IMR-90 (cell line): ENCODE measurements around the gene SPARCL1. TPM values are rescaled to one million over a fixed set of nuclear protein-coding genes. Genes with fewer than 3 reads are reported as not detected.

Experiments
- ATAC-seq: fragments of 200-7000 bp; cut with Tn5 transposase; 2 replicates; pipeline ENCODE4 v1.9.1; 2020; ENCODE audit warnings: low read depth, mild to moderate bottlenecking, moderate library complexity
- BruUV-seq: library from RNA; stranded (reverse); fragments of 400-500 nt; replicated peaks from 2 replicates; lab custom pipeline; 2021; lab: Mats Ljungman, UMichigan
- CTCF ChIA-PET: fragments of 300-600 bp; formaldehyde crosslinking; extraction: SDS; loops from one replicate; lab custom pipeline; 2021; ENCODE audit warnings: antibody characterized with exemption; lab: Yijun Ruan, JAX
- POLR2A ChIA-PET: fragments of 300-600 bp; sonication (Branson Sonifier 250); formaldehyde crosslinking; loops from one replicate; lab custom pipeline; 2022; ENCODE audit warnings: antibody characterized with exemption; ENCODE audit not compliant: unreplicated experiment; lab: Charles Lee
- DNase-seq: peaks from one replicate; pipeline ENCODE4 v3.0.0; 2013
- H2AFZ ChIP-seq: replicated peaks from 2 replicates; pipeline ENCODE3; 2013; ENCODE audit warnings: low read length, mild to moderate bottlenecking; ENCODE audit not compliant: poor library complexity
- H2AK5ac ChIP-seq: 2 replicates; pipeline ENCODE4 v1.6.1; 2013; ENCODE audit warnings: low read depth, low read length, inconsistent platforms
- H2AK9ac ChIP-seq: replicated peaks from 2 replicates; pipeline ENCODE3; 2013; ENCODE audit warnings: mild to moderate bottlenecking, low read depth, low read length, moderate library complexity; ENCODE audit not compliant: poor library complexity
- H2BK120ac ChIP-seq: 2 replicates; pipeline ENCODE4 v1.6.1; 2013; ENCODE audit warnings: low read depth, low read length, inconsistent platforms
- H2BK15ac ChIP-seq: 3 replicates; pipeline ENCODE4 v1.6.1; 2013; ENCODE audit warnings: low read depth, low read length, inconsistent platforms
- H2BK20ac ChIP-seq: 2 replicates; pipeline ENCODE4 v1.6.1; 2013; ENCODE audit warnings: low read depth, mild to moderate bottlenecking, inconsistent platforms, low read length, moderate library complexity
- H2BK5ac ChIP-seq: 2 replicates; pipeline ENCODE4 v1.6.1; 2013; ENCODE audit warnings: mild to moderate bottlenecking, low read depth, low read length, inconsistent platforms; ENCODE audit not compliant: poor library complexity, severe bottlenecking
- H3K14ac ChIP-seq: replicated peaks from 2 replicates; pipeline ENCODE4 v1.6.1; 2013; ENCODE audit warnings: low read depth, low read length, inconsistent platforms
- H3K18ac ChIP-seq: 2 replicates; pipeline ENCODE4 v1.6.1; 2013; ENCODE audit warnings: low read depth, low read length, control low read depth
- H3K23ac ChIP-seq: 2 replicates; pipeline ENCODE4 v1.6.1; 2013; ENCODE audit warnings: low read depth, low read length, inconsistent platforms
- H3K27ac ChIP-seq: 2 replicates; pipeline ENCODE4 v1.5.1; 2013; ENCODE audit warnings: mild to moderate bottlenecking, control low read depth, low read length; ENCODE audit not compliant: insufficient read depth
- H3K27me3 ChIP-seq: 2 replicates; pipeline ENCODE4 v1.6.1; 2013; ENCODE audit warnings: low read length; ENCODE audit not compliant: control insufficient read depth, insufficient read depth
- H3K36me3 ChIP-seq: 2 replicates; pipeline ENCODE4 v1.6.1; 2013; ENCODE audit warnings: low read length, mixed read lengths; ENCODE audit not compliant: control insufficient read depth, insufficient read depth
- H3K4ac ChIP-seq: 2 replicates; pipeline ENCODE4 v1.6.1; 2013; ENCODE audit warnings: low read depth, low read length, inconsistent platforms
- H3K4me1 ChIP-seq: 2 replicates; pipeline ENCODE4 v1.6.1; 2013; ENCODE audit warnings: low read length, mixed read lengths; ENCODE audit not compliant: control insufficient read depth, insufficient read depth
- H3K4me2 ChIP-seq: 2 replicates; pipeline ENCODE4 v1.6.1; 2013; ENCODE audit warnings: low read depth, mild to moderate bottlenecking, control low read depth, low read length, moderate library complexity
- H3K4me3 ChIP-seq: 2 replicates; pipeline ENCODE4 v1.5.1; 2013; ENCODE audit warnings: low read depth, mild to moderate bottlenecking, control low read depth, low read length, moderate library complexity; ENCODE audit not compliant: insufficient read depth
- H3K56ac ChIP-seq: 2 replicates; pipeline ENCODE4 v1.6.1; 2013; ENCODE audit warnings: low read length, inconsistent platforms; ENCODE audit not compliant: insufficient read depth; ENCODE audit errors: extremely low read depth
- H3K79me1 ChIP-seq, 2 experiments: 2 replicates each; pipeline ENCODE4 v1.6.1; 2013; ENCODE audit warnings: low read length in 2 of 2, inconsistent platforms in 1 of 2, low read depth in 1 of 2
- H3K9ac ChIP-seq: 2 replicates; pipeline ENCODE4 v1.6.1; 2013; ENCODE audit warnings: low read depth, low read length, control low read depth
- H3K9me1 ChIP-seq: 2 replicates; pipeline ENCODE4 v1.6.1; 2013; ENCODE audit warnings: low read length, inconsistent platforms; ENCODE audit not compliant: insufficient read depth
- H3K9me3 ChIP-seq: 2 replicates; pipeline ENCODE4 v1.6.1; 2013; ENCODE audit warnings: low read length; ENCODE audit not compliant: control insufficient read depth, insufficient read depth
- H4K20me1 ChIP-seq: 2 replicates; pipeline ENCODE4 v1.6.1; 2013; ENCODE audit warnings: low read length, inconsistent platforms; ENCODE audit not compliant: insufficient read depth
- H4K5ac ChIP-seq: 2 replicates; pipeline ENCODE4 v1.6.1; 2013; ENCODE audit warnings: mild to moderate bottlenecking, low read depth, low read length, control low read depth
- H4K8ac ChIP-seq, 2 experiments: 2 replicates each; pipeline ENCODE4 v1.6.1; 2013; ENCODE audit warnings: low read depth in 2 of 2, low read length in 2 of 2, control low read depth in 1 of 2, inconsistent platforms in 1 of 2
- H4K91ac ChIP-seq: 2 replicates; pipeline ENCODE4 v1.6.1; 2013; ENCODE audit warnings: low read depth, low read length, inconsistent platforms; ENCODE audit not compliant: insufficient read depth
- BHLHE40 ChIP-seq: fragments of 150-350 bp; IDR thresholded peaks from 2 replicates; pipeline ENCODE4 v1.6.1; 2016; ENCODE audit warnings: mild to moderate bottlenecking, low read depth, low read length
- CEBPB ChIP-seq: IDR thresholded peaks from 2 replicates; pipeline ENCODE4 v1.6.1; 2012; ENCODE audit warnings: low read depth, low read length, improper control_type of control experiment
- CHD1 ChIP-seq: IDR thresholded peaks from 2 replicates; pipeline ENCODE4 v1.6.1; 2012; ENCODE audit warnings: low read depth, low read length, improper control_type of control experiment
- ELK1 ChIP-seq: fragments of 150-350 bp; IDR thresholded peaks from 2 replicates; pipeline ENCODE4 v1.6.1; 2016; ENCODE audit warnings: low read depth, mild to moderate bottlenecking, low read length, moderate library complexity, borderline replicate concordance
- FOS ChIP-seq: fragments of 150-350 bp; IDR thresholded peaks from 2 replicates; pipeline ENCODE4 v1.6.1; 2016; ENCODE audit warnings: low read depth, low read length
- MAFK ChIP-seq: IDR thresholded peaks from 2 replicates; pipeline ENCODE4 v1.6.1; 2012; ENCODE audit warnings: low read depth, low read length, improper control_type of control experiment
- MAZ ChIP-seq: IDR thresholded peaks from 2 replicates; pipeline ENCODE4 v1.6.1; 2012; ENCODE audit warnings: low read depth, mild to moderate bottlenecking, low read length, improper control_type of control experiment, moderate library complexity, borderline replicate concordance
- MXI1 ChIP-seq: IDR thresholded peaks from 2 replicates; pipeline ENCODE4 v1.6.1; 2012; ENCODE audit warnings: low read depth, mild to moderate bottlenecking, low read length, moderate library complexity, borderline replicate concordance
- NFE2L2 ChIP-seq: fragments of 150-350 bp; IDR thresholded peaks from 2 replicates; pipeline ENCODE4 v1.6.1; 2016; ENCODE audit warnings: low read depth, mild to moderate bottlenecking, low read length
- POLR2A ChIP-seq: IDR thresholded peaks from 2 replicates; pipeline ENCODE4 v1.6.1; 2012; ENCODE audit warnings: mild to moderate bottlenecking, low read depth, low read length
- RAD21 ChIP-seq: IDR thresholded peaks from 2 replicates; pipeline ENCODE4 v1.6.1; 2012; ENCODE audit warnings: low read length, improper control_type of control experiment
- RCOR1 ChIP-seq: IDR thresholded peaks from 2 replicates; pipeline ENCODE4 v1.6.1; 2012; ENCODE audit warnings: mild to moderate bottlenecking, low read length, improper control_type of control experiment; ENCODE audit not compliant: insufficient replicate concordance
- RFX5 ChIP-seq: IDR thresholded peaks from 2 replicates; pipeline ENCODE4 v1.8.0; 2012; ENCODE audit warnings: low read depth, mild to moderate bottlenecking, low read length, moderate library complexity
- SMC3 ChIP-seq: fragments of 150-350 bp; IDR thresholded peaks from 2 replicates; pipeline ENCODE4 v1.6.1; 2016; ENCODE audit warnings: low read depth, mild to moderate bottlenecking, antibody characterized with exemption, low read length, moderate library complexity
- WGBS, 2 experiments: methylation state at CpG; one replicate each; pipeline versions ENCODE4 v1.1.5 to v1.1.7; 2013; ENCODE audit warnings: missing lambda C conversion rate in 2 of 2; ENCODE audit not compliant: insufficient read length in 1 of 2; ENCODE audit errors: extremely low coverage in 2 of 2; 5-methylcytosine and 5-hydroxymethylcytosine counted together
- dilution Hi-C: fragments of 300-500 bp; cut with HindIII; formaldehyde crosslinking; loops from one replicate; pipeline ENCODE4 v1.14.3; 2018; ENCODE audit warnings: low sequenced_read_pairs; ENCODE audit not compliant: unreplicated experiment
- in situ Hi-C: fragments of 300-500 bp; cut with MboI; formaldehyde crosslinking; loops from 3 replicates; pipeline ENCODE4 v1.14.3; 2019; ENCODE audit warnings: low sequenced_read_pairs, inconsistent platforms, mixed read lengths
- intact Hi-C: fragments of 100-400 bp; cut with micrococcal nuclease; formaldehyde crosslinking; loops from 2 replicates; pipeline ENCODE4 v1.10.0; 2022
- polyA plus RNA-seq, 3 experiments: library from polyadenylated mRNA; depleted of rRNA; stranded (reverse); fragments of >200 nt; gene quantifications; 2 replicates each; pipeline ENCODE4 v1.2.3, GENCODE V29; 2012; ENCODE audit warnings: low replicate concordance in 1 of 3
- total RNA-seq: library from RNA; depleted of rRNA; stranded (reverse); fragments of >200 nt; gene quantifications from 2 replicates; pipeline ENCODE4 v1.2.3, GENCODE V29; 2012
- TF ChIP-seq, protein P1 (sequence below): fragments of 150-350 bp; IDR thresholded peaks from 2 replicates; pipeline ENCODE4 v1.6.1; 2017; ENCODE audit warnings: mild to moderate bottlenecking, antibody characterized with exemption, low read length, low read depth
- TF ChIP-seq, protein P2 (sequence below): conservative IDR thresholded peaks from 2 replicates; pipeline ENCODE4 v1.5.1; 2012; ENCODE audit warnings: mild to moderate bottlenecking, low read depth, low read length, improper control_type of control experiment

SPARCL1 gene
- total and polyA plus RNA-seq, 2 of the 4 experiments (the other 2 are of a cell fraction), result not detected

DNA sequence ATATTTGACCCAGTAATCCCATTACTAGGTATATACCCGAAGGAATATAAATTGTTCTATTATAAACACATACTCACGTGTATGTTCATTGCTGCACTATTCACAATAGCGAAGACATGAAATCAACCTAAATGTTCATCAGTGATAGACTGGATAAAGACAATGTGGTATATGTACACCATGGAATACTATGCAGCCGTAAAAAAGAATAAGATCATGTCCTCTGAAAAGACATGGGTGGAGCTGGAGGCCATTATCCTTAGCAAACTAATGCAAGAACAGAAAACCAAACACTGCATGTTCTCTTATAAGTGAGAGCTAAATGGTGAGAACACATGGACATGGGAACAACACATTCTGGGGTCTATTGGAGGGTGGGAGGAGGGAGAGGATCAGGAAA, 70.3 kb downstream of the SPARCL1 start:
- H3K36me3 ChIP-seq, result peaks cover 7% of the 10 kb centered on the region; the same call in 1 of the 2 replicates
- H4K20me1 ChIP-seq, result no peaks in the 10 kb centered on the region
- no peaks in the 10 kb centered on the region for H3K9me3 ChIP-seq
- no TSS peak for BruUV-seq
- H3K14ac ChIP-seq, result no peak overlapping the region
- dilution Hi-C loops, result no loop called here
- H3K9ac ChIP-seq, result no peak overlapping the region
- H3K9me1 ChIP-seq, result no peaks in the 10 kb centered on the region
- H3K27ac ChIP-seq, result no peak overlapping the region
- H3K23ac ChIP-seq, result no peak overlapping the region
- no peak overlapping the region for H3K4ac ChIP-seq
- H3K4me1 ChIP-seq, result no peaks in the 10 kb centered on the region; the same call in 1 of the 2 replicates
- no peak overlapping the region for H3K4me2 ChIP-seq
- intact Hi-C loops, result no loop called here
- no peak overlapping the region for H4K8ac ChIP-seq
- H3K56ac ChIP-seq, result no peak overlapping the region
- POLR2A ChIA-PET, result no interaction called here
- no peak overlapping the region for H4K5ac ChIP-seq
- H3K27me3 ChIP-seq, result no peaks in the 10 kb centered on the region
- no CpG with 5 or more reads among the region's 4 CpGs for WGBS, 2 experiments
- H4K91ac ChIP-seq, result no peak overlapping the region
- CTCF ChIA-PET, result interaction anchor here (1.3 kb wide), 1 partner anchor 83 kb away, joined by 7 read pairs; no protein-coding TSS in a partner anchor
- TF ChIP-seq, protein P1, sequence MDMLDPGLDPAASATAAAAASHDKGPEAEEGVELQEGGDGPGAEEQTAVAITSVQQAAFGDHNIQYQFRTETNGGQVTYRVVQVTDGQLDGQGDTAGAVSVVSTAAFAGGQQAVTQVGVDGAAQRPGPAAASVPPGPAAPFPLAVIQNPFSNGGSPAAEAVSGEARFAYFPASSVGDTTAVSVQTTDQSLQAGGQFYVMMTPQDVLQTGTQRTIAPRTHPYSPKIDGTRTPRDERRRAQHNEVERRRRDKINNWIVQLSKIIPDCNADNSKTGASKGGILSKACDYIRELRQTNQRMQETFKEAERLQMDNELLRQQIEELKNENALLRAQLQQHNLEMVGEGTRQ, result no peak
- TF ChIP-seq SMC3, result no peak
- TF ChIP-seq NFE2L2, result no peak
- TF ChIP-seq RFX5, result no peak
- TF ChIP-seq BHLHE40, result no peak
- no peak for TF ChIP-seq ELK1
- no peak for TF ChIP-seq CHD1
- TF ChIP-seq MXI1, result no peak
- TF ChIP-seq FOS, result no peak
- no peak for TF ChIP-seq RCOR1
- TF ChIP-seq, protein P2, sequence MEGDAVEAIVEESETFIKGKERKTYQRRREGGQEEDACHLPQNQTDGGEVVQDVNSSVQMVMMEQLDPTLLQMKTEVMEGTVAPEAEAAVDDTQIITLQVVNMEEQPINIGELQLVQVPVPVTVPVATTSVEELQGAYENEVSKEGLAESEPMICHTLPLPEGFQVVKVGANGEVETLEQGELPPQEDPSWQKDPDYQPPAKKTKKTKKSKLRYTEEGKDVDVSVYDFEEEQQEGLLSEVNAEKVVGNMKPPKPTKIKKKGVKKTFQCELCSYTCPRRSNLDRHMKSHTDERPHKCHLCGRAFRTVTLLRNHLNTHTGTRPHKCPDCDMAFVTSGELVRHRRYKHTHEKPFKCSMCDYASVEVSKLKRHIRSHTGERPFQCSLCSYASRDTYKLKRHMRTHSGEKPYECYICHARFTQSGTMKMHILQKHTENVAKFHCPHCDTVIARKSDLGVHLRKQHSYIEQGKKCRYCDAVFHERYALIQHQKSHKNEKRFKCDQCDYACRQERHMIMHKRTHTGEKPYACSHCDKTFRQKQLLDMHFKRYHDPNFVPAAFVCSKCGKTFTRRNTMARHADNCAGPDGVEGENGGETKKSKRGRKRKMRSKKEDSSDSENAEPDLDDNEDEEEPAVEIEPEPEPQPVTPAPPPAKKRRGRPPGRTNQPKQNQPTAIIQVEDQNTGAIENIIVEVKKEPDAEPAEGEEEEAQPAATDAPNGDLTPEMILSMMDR, result no peak
- TF ChIP-seq POLR2A, result no peak
- no peak for TF ChIP-seq RAD21
- no peak for TF ChIP-seq MAZ
- no peak for TF ChIP-seq CEBPB
- no peak for TF ChIP-seq MAFK
- no peaks in the 10 kb centered on the region for H3K79me1 ChIP-seq
- no peak overlapping the region for H2AK9ac ChIP-seq
- no peak overlapping the region for H3K18ac ChIP-seq
- H2BK15ac ChIP-seq, result no peak overlapping the region
- H2BK20ac ChIP-seq, result no peak overlapping the region
- H2BK120ac ChIP-seq, result no peak overlapping the region
- ATAC-seq (no peak), DNase-seq (no peak)
- no peak overlapping the region for H2AK5ac ChIP-seq
- H2AFZ ChIP-seq, result no peak overlapping the region
- H2BK5ac ChIP-seq, result no peak overlapping the region
- H3K4me3 ChIP-seq, result no peak overlapping the region
- in situ Hi-C loops, result loop anchor here (10.0 to 25.0 kb wide), 2 partner anchors 294 to 547 kb away; no protein-coding TSS in a partner anchor
